Nephron progenitor cell (in vitro differentiated cells): ENCODE measurements around the gene HOXB3.
A peak's percentile ranks its signal among the peaks of the same experiment; 100 is the strongest.

Experiments used
- DNase-seq: peaks from one replicate; pipeline ENCODE4 v3.0.0; 2021
- H3K27ac Mint-ChIP-seq: 2 replicates; pipeline ENCODE4 v1.8.0; 2021; ENCODE audit warnings: mild to moderate bottlenecking, moderate library complexity, mixed read lengths
- H3K27me3 Mint-ChIP-seq: 2 replicates; pipeline ENCODE4 v1.8.0; 2021; ENCODE audit warnings: mild to moderate bottlenecking, low read depth, mixed read lengths; ENCODE audit not compliant: poor library complexity
- H3K36me3 Mint-ChIP-seq: 2 replicates; pipeline ENCODE4 v1.8.0; 2021; ENCODE audit warnings: low read depth, mixed read lengths
- H3K4me1 Mint-ChIP-seq: 2 replicates; pipeline ENCODE4 v1.8.0; 2021; ENCODE audit warnings: mixed read lengths
- H3K4me3 Mint-ChIP-seq: 2 replicates; pipeline ENCODE4 v1.8.0; 2021; ENCODE audit warnings: mild to moderate bottlenecking, moderate library complexity, mixed read lengths
- H3K9me3 Mint-ChIP-seq: 2 replicates; pipeline ENCODE4 v1.8.0; 2021; ENCODE audit warnings: mild to moderate bottlenecking, moderate library complexity, mixed read lengths
- CTCF ChIP-seq: fragments of 200-600 bp; sonication (generic); IDR thresholded peaks from 2 replicates; pipeline ENCODE4 v1.5.0; 2021; ENCODE audit warnings: antibody characterized with exemption

Gene HOXB3

GRCh38 chr17:48500435-48501426 lies 89.3 kb downstream of the HOXB3 start:
- H3K27ac Mint-ChIP-seq: no peak overlapping the region
- H3K4me1 Mint-ChIP-seq: peaks cover 96% of the 10 kb centered on the region
- no peak for DNase-seq
- no peaks in the 10 kb centered on the region for H3K9me3 Mint-ChIP-seq
- H3K4me3 Mint-ChIP-seq: no peak overlapping the region
- H3K27me3 Mint-ChIP-seq: peaks cover 4% of the 10 kb centered on the region
- peak; percentile 16 for TF ChIP-seq CTCF
- no peaks in the 10 kb centered on the region for H3K36me3 Mint-ChIP-seq

- no peak for TF ChIP-seq CTCF
- no peak for DNase-seq
- Mint-ChIP-seq H3K9me3 (no peaks in the 10 kb centered on the region), H3K4me3 (no peak overlapping the region), H3K4me1 (peaks cover 96% of the 10 kb centered on the region), H3K27me3 (peaks cover 4% of the 10 kb centered on the region), H3K27ac (no peak overlapping the region), H3K36me3 (no peaks in the 10 kb centered on the region)
These were observed 90.2 kb downstream of the HOXB3 start for GRCh38 chr17:48499735-48500434.

- DNase-seq: no peak
- Mint-ChIP-seq H3K4me1 (peaks cover 96% of the 10 kb centered on the region), H3K4me3 (no peak overlapping the region), H3K27ac (no peak overlapping the region), H3K9me3 (no peaks in the 10 kb centered on the region), H3K36me3 (no peaks in the 10 kb centered on the region), H3K27me3 (peaks cover 8% of the 10 kb centered on the region)
- TF ChIP-seq CTCF: no peak
These were observed 90.8 kb downstream of the HOXB3 start for GRCh38 chr17:48499248-48499647.
